ENCODE results near the gene RABGAP1L.
A peak's percentile ranks its signal among the peaks of the same experiment; 100 is the strongest.
"Not testable (repeated sequence)": the region's sequence is repeated elsewhere in the genome, so short reads cannot be mapped to it uniquely, and the experiment has no call there.

Gene RABGAP1L

DNA sequence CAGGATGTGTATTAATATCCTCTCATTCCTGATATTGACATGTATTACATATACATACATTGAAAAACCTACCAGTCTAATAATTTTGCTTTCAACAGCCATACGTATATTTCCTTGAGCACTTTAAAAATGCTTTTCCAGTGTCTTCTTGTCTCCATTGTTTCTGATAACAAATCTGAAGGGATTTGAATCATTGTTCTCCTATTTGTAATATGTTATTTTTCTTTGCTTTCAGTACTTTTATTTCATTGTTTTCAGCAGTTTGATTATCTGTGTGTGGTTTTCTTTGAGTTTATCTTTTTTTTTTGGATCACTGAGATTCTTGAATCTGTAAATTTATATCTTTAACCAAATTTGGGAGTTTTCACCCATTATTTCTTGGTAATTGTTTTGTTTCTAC is 65.3 kb downstream of the RABGAP1L start:
- H3K4me3 ChIP-seq (ENCODE audit: low read depth, low read length): no peak overlapping the region
- no peak for DNase-seq (ENCODE audit: low read depth)

DNA sequence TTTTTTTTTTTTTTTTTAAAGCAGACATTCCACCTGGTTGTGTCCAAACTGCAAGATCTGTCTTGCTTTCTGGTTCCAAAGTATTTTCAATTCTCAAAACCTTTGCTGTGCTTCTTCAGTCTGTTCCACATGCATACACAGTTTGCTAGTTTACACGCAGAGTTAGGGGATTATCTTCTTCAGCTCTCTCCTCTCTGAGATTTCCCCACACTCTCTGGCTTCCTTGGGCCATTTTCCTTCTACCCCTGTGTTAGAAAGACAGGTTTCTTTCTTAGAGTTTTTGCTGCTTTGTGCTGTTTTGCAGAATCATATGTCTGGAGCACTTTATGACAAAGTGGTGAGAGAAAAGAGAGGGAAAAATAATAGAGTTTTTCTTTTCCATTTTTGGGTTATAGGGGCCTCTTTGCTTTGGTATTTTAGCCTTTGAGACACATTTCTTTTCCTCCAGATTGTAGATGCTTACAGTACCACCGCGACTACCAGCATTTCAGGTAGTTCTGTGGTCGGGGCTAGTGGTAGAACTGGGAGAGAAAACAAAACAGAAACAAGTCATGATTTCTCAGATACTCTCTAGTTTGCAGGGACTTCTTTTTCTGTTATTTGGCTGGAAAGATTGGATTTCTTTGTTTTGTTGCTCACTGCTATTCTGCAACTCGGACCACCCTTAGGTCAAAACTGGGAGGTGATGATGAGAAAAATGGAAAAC is 66.3 kb downstream of the RABGAP1L start:
- H3K4me3 ChIP-seq (ENCODE audit: low read depth, low read length): no peak overlapping the region
- no peak for DNase-seq (ENCODE audit: low read depth)

DNA sequence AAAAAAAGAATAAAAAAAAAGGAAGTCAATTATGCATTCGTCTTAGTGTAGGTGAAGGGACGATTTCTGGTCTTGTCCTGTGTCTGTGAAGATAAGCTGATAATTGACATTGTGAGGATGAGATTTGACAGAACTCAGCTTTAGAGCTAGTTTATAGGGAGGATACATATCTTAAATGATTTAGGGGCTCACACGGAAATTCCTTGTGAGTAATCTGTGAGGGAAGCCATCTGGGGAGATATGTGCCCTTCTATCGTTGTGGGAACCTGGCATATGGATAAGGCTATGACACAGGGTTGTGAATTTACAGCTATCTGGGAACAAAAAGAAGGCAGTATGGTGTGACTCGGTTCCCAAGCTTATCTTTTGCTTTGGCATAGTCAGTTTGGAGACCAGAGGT is 71.1 kb downstream of the RABGAP1L start:
- no peak for DNase-seq (ENCODE audit: low read depth)
- H3K4me3 ChIP-seq (ENCODE audit: low read depth, low read length): no peak overlapping the region

DNA sequence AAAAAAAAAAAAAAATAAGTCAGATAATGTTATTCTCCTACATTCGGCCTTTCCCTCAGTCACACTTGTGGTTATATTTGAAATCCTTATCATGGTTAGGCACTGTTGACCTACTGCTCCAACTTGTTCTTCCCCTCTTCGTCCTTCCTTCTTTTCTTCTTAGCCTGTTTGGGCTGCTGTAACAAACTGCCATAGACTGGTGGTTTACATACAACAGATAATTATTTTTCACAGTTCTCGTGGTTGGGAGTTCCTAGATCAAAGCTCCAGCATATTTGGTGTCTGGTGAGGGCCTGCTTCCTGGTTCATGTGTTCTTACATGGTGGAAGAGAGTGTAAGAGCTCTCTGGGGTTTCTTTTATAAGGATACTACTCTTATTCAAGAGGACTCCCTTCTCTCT is 73.4 kb downstream of the RABGAP1L start:
- DNase-seq (ENCODE audit: low read depth): no peak
- H3K4me3 ChIP-seq (ENCODE audit: low read depth, low read length): no peak overlapping the region

DNA sequence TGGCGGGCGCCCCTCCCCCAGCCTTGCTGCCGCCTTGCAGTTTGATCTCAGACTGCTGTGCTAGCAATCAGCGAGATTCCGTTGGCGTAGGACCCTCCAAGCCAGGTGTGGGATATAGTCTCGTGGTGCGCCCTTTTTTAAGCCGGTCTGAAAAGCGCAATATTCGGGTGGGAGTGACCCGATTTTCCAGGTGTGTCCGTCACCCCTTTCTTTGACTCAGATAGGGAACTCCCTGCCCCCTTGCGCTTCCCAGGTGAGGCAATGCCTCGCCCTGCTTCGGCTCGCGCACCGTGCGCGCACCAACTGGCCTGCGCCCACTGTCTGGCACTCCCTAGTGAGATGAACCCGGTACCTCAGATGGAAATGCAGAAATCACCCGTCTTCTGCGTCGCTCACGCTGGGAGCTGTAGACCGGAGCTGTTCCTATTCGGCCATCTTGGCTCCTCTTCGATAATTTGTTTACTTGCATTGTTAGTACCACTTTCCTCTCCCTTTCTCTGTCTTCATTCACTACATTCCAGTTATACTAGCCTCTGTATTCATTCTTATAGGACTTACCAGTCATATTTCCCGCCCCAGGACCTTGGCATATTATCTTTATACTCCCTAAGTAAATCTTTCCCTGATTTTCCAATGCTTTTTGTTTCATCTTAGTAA is 79.7 kb downstream of the RABGAP1L start:
- not testable (repeated sequence) for H3K4me3 ChIP-seq (ENCODE audit: low read depth, low read length); DNase-seq (ENCODE audit: low read depth)

DNA sequence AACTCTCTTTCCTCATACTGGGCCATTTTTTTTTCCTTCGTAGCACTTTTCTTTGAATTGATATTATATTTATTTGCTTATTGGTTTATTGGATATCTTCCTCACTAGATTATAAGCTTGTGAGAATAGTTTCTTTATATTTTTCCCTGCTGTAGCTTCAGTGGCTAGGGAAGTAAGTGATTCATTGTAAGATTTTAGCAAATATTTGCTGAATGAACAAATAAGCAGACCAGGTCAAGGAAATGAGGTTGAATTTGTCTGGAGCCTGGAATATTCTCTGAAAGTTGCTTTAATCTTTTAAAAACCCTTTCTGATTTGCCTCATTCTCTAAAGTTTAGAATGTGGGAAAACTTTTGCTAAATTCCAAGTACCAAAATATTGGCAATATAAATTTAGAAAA is 80.2 kb downstream of the RABGAP1L start:
- H3K4me3 ChIP-seq (ENCODE audit: low read depth, low read length): no peak overlapping the region
- no peak for DNase-seq (ENCODE audit: low read depth)

DNA sequence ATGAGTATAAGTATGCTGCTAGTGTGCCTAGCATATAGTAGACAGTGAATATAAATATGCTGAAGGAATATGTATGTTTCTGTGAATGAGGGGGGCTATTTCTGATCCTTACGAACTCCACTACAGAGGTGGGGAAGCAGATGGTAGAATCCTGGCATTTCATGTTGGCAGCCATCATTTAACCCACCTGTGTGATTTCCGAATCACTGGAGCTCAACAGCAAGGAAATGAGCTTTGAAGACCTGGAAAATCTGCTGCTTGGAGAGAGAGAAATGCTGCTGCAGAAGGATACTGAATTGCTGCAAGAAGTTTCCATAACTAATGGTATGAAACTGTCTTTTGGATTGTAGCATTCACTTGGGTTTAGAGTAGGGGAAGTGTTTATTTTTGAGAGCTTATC is 83.5 kb downstream of the RABGAP1L start:
- H3K4me3 ChIP-seq (ENCODE audit: low read depth, low read length): no peak overlapping the region
- DNase-seq (ENCODE audit: low read depth): no peak

DNA sequence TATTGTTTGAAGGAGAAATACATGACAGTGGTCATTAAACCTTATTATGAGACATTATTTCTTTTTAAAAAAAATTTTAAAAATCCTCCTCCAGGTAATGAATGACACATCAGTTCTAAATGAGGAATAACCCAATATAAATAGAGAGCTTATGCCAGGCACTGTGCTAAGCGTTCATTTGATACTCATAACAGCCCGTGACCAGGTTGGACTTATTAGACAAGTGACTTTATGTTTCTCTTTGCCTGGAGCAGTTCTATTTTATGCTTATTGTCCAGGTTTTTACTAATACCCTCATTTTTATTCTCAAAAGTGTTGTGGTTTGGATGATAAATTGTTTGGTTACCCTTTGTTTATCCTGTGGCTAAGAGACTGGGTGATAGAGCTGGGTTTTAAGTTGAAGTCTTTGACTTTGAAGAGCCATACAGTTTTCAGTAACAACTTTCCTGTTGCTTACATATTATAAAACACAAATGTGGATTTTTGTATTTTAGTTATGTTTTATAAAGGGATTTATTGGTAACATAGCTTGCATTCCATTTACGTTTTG is 84.2 kb downstream of the RABGAP1L start:
- H3K4me3 ChIP-seq (ENCODE audit: low read depth, low read length): no peak overlapping the region
- DNase-seq (ENCODE audit: low read depth): no peak

DNA sequence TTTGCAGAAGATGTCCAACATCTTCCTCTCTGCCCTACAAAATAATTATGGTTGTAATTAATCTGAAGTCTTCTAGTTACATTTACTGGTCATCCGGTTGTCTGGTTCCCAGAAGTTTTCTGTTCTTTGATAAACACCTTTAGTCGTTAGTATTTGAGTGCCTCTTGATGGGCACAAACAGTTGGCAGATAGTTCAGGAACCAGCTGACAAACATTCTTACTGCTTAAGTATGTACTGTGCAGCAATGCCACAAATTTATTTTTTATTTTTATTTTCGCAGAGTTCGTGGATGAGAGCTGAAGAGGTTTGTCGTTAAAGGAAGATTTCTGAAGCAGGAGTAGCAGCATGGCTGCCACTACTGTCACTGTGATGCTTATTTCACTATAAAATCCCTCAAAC is 84.7 kb downstream of the RABGAP1L start:
- no peak overlapping the region for H3K4me3 ChIP-seq (ENCODE audit: low read depth, low read length)
- DNase-seq (ENCODE audit: low read depth): no peak

DNA sequence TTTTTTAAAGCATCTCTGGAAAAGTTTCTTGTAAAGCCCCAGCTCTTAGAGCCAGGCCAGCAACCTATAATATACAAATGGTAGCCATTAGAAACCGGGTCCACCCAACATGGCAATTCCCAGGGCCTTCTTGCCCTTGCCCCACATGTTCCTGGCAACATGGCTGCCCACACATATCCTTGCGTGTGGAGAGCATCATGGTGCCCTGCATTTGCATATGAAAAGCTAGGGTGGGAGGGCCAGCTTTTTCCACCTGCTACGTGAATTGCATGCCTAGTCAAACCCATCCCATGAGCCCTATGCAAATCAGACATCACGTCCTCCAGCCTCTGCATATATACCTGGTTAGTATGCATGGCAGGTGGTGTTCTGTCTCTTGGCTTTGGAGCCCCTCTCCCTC is 88.2 kb downstream of the RABGAP1L start:
- DNase-seq (ENCODE audit: low read depth): no peak
- H3K4me3 ChIP-seq (ENCODE audit: low read depth, low read length): no peak overlapping the region

DNA sequence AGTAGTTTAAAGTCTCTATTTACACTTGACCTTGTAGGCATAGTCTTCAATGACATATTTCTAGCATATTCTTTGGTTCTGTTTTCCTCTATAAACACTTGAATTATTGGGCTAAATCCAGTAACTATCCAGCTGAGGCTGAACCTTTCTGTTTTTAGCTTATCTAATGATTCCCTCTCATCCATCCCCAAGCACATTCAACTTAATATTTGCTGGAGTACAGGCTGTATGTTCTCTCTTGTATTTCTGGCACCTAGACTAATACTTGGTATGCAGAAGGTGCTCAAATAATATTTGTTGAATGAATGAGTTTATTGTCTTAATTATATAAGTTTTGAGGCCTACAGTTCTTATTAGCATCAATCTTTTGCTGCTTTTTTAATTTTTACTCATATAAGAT is 88.7 kb downstream of the RABGAP1L start:
- DNase-seq (ENCODE audit: low read depth): no peak

DNA sequence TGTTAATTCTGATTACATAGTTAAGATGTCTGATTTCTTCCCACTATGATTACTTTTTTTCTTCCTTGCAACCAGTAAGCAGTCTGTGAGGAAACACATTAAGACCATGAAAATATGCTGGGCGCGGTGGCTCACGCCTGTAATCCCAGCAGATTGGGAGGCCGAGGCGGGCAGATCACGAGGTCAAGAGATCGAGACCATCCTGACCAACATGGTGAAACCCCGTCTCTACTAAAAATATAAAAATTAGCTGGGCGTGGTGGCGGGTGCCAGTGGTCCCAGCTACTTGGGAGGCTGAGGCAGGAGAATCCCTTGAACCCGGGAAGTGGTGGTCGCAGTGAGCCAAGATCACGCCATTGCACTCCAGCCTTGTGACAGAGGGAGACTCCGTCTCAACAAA is 97.1 kb downstream of the RABGAP1L start:
- H3K4me3 ChIP-seq (ENCODE audit: low read depth, low read length): not testable (repeated sequence)

More for the DNA sequence above, 88.7 kb downstream of the RABGAP1L start:
- no peak overlapping the region for H3K4me3 ChIP-seq (ENCODE audit: low read depth, low read length)

DNA sequence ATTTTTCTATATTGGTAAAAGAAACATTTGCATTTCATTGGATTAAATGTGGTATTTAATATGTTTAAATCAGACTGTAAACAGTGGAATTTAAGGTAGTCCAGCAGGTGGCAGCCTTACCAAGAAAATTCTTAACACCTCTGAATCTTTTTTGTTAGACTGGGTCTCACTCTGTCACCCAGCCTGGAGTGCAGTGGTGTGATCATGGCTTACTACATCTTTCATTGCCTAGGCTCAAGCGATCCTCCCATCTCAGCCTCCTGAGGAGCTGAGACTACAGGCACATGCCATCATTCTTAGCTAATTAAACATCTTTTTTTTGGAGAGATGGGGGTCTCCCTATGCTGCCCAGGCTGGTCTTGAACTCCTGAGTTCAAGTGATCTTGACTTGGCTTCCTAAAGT is 98.8 kb downstream of the RABGAP1L start:
- H3K4me3 ChIP-seq (ENCODE audit: low read depth, low read length): no peak overlapping the region
- no peak for DNase-seq (ENCODE audit: low read depth)

More for the DNA sequence above, 97.1 kb downstream of the RABGAP1L start:
- not testable (repeated sequence) for DNase-seq (ENCODE audit: low read depth)

DNA sequence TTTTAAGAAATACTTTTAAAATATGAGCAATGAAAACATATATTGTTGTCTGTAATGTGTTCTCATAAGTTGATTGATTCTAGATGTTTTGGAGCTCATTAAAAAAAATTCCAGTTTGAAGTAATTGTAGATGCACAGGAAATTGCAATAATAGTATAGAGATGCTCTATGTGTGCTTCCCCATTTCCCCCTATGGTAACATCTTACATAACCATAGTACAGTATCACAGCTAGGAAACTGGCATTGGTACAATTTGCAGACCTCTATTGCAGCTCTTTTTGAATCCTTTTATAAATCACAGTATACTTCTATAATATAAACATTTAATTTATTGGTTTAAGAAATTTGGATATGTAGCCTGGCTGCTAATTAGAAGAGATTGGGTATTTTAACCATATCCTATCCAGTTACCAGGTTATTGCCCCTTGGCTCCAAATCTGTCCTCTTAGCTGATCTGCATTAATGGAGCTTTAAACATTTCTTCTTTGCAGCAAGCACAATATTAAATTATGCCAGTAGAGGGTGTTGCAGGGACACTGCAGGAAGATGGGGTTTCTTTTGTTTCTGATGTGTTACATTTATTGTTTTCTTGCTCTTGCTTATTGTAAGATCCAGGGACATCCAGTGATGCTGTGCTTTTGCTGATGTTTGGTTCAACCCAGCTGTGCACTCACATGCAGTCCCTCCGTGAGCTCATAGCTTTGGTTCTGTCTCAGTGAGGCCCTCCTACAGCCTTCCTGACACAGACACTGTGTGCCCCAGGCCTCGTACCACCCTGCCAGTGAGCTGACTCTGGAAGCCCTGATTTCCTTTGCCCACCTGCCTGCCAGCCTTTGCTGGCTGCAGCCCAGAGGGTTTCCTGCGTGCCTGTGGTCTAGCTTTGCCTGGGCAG is 103.3 kb downstream of the RABGAP1L start:
- H3K4me3 ChIP-seq (ENCODE audit: low read depth, low read length): no peak overlapping the region
- DNase-seq (ENCODE audit: low read depth): peak; percentile 7

DNA sequence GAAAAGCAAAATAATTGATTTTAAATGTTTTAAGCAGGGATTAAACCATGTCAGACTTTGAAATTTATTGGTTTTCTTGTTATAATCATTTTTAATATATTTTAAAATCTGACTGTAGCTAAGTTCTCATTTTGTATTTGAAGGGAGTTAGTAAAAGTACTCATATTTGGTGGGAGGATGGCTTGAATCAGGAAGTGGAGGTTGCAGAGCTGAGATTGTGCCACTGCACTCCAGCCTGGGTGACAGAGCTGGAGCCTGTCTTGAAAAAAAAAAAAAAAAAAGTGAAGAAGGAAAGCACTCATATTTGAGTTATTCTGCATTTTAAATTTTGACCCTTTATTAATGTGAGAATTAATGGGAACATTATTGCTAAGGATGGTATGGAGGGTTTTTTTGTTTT is 106.0 kb downstream of the RABGAP1L start:
- no peak for DNase-seq (ENCODE audit: low read depth)

DNA sequence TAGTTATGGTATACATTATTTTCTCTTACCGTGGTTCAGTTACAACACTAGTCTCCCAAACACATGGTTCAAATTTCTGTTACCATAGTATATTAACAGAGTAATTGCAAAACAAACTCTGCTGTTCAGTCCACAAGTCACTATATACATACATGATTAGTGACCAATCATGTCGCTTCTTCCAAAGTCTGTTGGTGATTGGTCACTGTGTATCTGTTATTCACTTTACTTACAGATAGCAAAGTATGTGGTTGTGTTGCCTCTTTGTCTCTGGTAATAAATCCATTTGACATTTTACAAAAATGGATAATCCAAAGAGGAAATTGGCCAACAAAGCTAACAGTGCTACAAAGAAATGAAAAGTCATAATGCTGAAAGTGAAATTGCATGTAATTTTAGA is 107.2 kb downstream of the RABGAP1L start:
- no peak overlapping the region for H3K4me3 ChIP-seq (ENCODE audit: low read depth, low read length)
- no peak for DNase-seq (ENCODE audit: low read depth)

More for the DNA sequence above, 106.0 kb downstream of the RABGAP1L start:
- no peak overlapping the region for H3K4me3 ChIP-seq (ENCODE audit: low read depth, low read length)

DNA sequence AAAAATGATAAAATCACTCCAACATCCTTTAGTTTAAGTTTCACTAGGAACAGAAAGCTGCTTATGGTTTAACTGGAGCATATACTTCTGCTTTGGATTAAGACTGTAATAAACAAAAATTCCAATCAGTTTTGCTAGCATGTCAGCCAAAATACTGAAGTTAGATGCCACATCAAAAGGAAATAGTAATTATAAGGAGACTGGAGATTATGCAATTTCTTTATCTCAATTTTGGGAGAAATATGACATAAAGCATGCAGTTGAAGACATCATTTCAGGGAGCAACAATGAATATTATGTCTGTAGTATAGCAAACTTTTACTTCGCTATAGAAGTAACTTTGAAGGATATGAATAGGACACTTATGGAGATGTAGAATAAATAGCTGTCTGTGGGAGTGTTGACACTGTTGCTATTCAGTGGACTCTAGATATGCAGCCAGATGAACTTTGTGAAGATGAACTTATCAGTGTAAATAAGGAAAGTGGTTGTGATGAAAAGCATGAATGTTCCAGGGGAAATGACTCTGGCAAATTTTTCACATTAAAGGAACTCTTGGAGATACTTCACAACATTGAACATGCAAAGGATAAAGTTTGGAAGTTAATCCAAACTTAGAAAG is 107.8 kb downstream of the RABGAP1L start:
- no peak overlapping the region for H3K4me3 ChIP-seq (ENCODE audit: low read depth, low read length)

DNA sequence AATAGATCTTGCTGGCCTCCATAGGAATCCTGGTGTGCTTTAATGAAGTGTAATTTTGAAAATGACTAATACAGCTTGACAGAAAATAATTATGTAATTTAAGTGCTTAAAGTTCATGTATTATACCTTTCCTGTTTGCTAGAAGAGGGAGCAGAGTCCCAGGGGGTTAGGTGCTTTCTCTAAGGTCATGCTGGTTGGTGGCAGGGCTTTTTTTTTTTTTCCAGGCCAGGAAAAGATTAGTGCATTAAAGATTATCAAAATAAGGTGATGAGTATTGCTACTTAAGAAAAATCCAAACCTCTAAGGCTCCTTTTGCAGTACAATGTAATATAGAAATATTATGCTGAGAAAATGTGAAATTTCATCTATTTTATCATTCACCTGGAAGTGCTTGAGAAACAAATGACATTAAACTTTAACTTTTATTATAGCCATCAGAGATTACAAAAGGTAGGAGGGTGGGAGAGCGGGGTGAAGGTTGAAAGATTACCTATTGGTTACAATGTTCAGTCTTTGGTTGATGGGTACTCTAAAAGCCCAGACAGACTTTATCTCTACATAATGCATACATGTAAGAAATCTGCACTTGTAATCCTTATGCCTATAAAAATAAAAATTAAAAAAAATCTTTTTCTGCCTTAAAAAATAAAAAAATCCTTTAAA is 110.8 kb downstream of the RABGAP1L start:
- no peak overlapping the region for H3K4me3 ChIP-seq (ENCODE audit: low read depth, low read length)
- DNase-seq (ENCODE audit: low read depth): no peak

More for the DNA sequence above, 107.8 kb downstream of the RABGAP1L start:
- DNase-seq (ENCODE audit: low read depth): no peak

DNA sequence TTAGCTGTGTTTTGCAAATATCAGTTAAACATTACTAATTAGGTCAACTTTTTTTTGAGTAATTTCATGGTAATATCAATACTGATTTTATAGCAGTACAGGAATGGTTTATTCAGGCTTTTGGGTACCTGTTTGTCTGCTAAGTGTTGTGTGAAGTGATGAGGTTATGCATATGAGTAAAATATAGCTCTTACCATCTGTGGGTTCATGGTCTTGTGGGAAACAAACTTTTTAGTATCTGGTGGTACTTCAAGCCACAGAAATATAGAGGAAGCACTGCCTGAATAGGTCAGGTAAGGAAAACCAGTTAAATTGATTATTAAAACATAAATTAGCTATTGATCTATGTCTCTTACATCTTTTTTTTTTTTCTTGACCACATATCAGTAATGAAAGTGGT is 113.9 kb downstream of the RABGAP1L start:
- no peak overlapping the region for H3K4me3 ChIP-seq (ENCODE audit: low read depth, low read length)
- no peak for DNase-seq (ENCODE audit: low read depth)
